Astrocyte of the cerebellum (primary cell): ENCODE data around the gene KCNMB2.

Experiments
- DNase-seq: peaks from one replicate; pipeline ENCODE4 v3.0.0-alpha.2; 2011; ENCODE audit warnings: low read depth
- H3K4me3 ChIP-seq: 2 replicates; pipeline ENCODE4 v1.5.1; 2011; ENCODE audit warnings: mild to moderate bottlenecking, low read depth, low read length, moderate library complexity
- CTCF ChIP-seq: IDR thresholded peaks from 2 replicates; pipeline ENCODE4 v1.5.1; 2012; ENCODE audit warnings: low read length, low read depth, moderate library complexity, mild to moderate bottlenecking; ENCODE audit errors: missing control alignments
- in situ Hi-C: cut with HindIII; loops from 2 replicates; pipeline ENCODE4 v1.10.0; 2017; ENCODE audit warnings: low sequenced_read_pairs

Gene KCNMB2

DNA sequence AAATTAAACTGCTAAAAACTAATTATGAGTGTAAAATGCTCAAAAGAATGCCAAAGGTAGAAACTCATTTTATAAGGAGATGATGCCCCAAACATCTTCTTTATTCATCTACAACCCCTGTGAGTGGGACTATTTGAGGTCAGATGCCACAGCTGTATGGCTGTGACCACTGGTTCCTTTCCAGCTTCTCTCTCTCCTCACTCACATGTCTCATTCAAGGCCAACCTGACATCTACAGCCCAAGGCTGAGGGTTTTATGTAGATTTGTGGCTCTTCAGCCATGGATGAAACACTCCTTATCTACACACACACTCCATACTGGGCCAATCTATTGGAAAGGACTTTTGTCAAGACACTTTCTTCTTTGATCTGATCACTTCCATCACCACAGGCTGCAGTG lies 231.3 kb downstream of the KCNMB2 start:
- TF ChIP-seq CTCF, result no peak
- DNase-seq, result no peak
- no peak overlapping the region for H3K4me3 ChIP-seq
- in situ Hi-C loops, result no loop called here

DNA sequence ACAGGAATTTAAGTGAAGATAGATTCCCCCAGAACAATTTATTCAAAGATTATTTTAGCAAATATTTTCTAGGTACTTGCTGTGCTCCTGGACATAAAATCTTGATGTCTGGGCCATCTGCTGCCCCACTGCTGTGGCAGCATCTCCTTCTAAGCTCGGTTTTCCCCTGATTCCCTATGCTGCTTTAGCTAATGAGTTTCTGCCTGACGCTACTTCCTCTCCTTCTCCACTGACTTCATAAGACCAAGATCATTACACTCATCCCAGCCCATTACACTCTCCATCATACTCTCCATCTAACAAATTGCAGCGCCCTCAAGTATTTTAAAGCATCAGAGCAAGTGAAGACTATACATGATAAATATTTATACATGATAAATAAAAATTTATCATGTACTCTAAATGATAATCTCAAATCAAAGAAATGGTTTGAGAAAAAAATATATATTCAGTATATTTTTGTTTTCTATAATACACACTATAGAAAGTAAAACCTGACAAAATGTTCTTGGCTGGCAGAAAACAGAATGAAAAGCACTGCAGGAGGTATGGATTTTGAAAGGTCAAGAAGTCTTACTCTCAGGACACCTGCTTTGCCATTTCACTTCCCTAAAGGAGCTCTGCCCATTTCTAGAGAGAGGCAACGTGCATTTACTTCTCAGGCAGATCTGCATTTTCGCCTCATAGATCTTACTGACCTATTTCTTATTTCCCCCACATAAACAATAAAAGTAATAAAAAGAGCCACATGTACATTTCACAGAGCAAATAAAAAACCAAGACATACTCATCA lies 232.0 kb downstream of the KCNMB2 start:
- in situ Hi-C loops, result no loop called here
- H3K4me3 ChIP-seq, result no peak overlapping the region
- DNase-seq, result no peak
- TF ChIP-seq CTCF, result no peak

DNA sequence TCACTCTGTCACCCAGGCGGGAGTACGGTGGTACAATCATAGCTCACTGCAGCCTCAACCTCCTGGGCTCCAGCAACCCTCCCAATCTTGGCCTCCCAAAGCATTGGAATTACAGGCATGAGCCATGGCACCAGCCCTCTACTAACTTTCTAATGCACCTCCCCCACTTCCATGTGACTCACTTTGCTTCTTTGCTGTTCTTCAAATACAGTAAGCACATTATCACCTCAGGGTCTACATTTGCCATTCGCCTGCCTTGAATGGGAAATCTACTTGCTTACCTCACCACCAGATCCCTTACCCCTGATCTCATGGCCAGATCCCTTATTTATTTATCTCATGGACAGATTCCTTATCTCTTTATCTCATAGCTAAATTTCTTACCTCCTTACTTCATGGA lies 235.3 kb downstream of the KCNMB2 start:
- TF ChIP-seq CTCF, result no peak
- no peak for DNase-seq
- in situ Hi-C loops, result no loop called here
- no peak overlapping the region for H3K4me3 ChIP-seq

DNA sequence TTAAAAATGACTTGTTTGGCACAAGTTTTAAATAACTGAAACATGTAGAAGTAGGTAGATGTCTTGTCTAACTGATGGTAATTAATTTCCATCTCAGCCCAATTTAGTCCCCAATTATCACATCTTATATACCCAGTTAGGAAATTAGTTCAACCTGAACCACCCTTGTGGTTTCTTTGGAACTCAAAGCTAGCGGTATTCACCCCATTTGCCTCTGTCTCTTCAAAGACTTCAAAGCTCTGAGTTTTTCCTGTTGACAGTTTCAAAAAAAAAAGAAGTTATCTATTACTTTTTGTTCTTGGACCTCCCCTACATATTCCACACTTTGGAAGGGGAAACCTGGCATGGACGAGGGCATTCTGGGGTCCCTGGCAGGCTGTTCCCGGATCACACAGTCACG lies 236.5 kb downstream of the KCNMB2 start:
- in situ Hi-C loops, result no loop called here
- no peak overlapping the region for H3K4me3 ChIP-seq
- TF ChIP-seq CTCF, result no peak
- DNase-seq, result no peak

DNA sequence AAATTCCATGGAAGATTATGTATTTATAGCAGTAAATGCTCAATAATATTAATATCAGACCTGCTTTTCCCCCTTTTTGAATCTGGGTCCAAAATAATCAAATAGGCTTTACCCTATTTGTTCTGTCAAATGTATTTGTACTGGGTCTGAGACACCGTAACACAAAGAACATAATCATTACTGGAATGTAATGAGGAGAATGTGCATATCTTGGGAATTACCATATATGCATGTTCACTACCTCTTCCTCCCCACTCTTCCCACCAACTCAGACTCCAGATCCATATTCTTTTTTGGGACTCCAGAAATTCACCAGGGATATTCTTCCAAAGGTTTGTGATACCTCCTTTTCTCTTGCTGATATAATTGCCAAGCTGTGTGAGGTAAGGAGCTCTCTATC lies 237.1 kb downstream of the KCNMB2 start:
- no peak overlapping the region for H3K4me3 ChIP-seq
- TF ChIP-seq CTCF, result no peak
- in situ Hi-C loops, result no loop called here
- no peak for DNase-seq

DNA sequence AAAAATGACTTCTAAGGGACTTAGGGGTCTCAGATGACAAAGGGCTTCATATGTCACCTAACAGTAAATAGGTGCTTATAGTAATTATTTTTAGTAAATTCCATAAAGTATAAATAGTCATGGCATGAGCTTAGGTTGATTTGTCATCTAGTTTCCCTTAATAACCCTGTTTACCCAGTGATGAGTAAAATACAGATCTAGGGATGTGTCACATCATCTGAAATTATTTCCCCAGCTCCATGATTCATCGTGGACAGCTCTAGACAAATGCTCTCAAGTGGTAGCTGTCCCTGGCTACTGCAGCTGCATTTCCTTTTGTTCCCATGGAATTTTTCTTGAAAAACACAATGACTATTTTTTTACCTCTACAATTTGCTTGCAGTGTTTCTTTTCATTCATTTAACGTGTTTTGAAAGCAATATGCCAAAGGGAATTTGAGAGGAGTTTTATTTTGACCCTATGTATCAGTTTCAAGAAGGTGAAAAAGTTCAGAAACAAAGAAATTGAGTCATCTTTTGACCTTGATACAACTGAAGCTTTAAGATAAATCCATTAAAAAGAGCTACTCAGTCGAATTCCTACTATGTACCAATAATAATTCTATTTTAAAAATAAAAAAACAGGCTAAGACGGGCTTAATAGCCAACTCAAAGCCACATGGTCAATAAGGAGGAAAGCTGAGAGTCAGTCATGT lies 241.6 kb downstream of the KCNMB2 start:
- in situ Hi-C loops, result no loop called here
- no peak for DNase-seq
- no peak for TF ChIP-seq CTCF
- no peak overlapping the region for H3K4me3 ChIP-seq
